ENCODE data around the gene ZNF488. TPM values are rescaled to one million over a fixed set of nuclear protein-coding genes. Genes with fewer than 3 reads are reported as not detected.

ZNF488 gene
- total RNA-seq, 4 donors from 2014 or later, result 0.21 TPM; not detected in 2

DNA sequence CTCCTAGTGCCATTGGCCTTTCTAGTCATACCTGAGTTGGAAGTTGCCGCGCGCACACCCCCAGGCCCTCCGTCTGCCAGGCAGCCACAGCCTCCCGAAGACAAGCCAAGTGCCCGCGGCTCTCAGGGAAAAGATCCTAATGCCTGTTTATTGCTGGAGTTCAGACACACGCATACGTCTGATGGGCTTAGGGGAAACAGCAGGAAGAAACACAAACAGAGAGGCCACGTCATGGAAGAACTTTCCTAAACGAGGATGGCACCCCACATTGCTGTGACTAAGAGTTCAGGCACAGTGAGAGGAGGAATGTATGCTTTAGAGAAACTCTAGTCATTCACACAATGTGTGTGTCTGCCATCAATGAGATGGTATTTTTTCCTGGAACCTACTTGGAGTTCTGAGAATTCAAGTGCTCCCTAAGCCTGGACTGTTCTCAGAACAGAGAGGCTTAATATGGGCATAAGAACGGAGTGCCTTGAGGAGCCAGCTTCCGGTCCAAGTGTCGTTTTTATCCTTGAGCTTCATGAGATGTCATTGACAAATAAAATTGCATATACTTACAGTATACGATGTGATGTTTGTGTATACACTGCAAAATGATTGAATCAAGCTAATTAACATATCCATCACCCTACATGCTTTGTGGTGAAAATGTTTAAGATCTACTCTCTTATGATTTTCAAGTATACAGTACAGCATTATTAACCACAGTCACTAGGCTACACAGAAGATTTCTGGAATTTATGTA lies 47.5 kb downstream of the ZNF488 start:
- H3K27me3 ChIP-seq, result no peaks in the 10 kb centered on the region
- no peak for DNase-seq
- peak overlapping the region in 1 of 2 donors; percentile 3 for H3K27ac ChIP-seq
- H3K9me3 ChIP-seq, result no peaks in the 10 kb centered on the region
- no peak overlapping the region for H3K4me3 ChIP-seq
- no peak for TF ChIP-seq POLR2A (IDR thresholded peaks at IDR 0.05)
- TF ChIP-seq, protein P1, sequence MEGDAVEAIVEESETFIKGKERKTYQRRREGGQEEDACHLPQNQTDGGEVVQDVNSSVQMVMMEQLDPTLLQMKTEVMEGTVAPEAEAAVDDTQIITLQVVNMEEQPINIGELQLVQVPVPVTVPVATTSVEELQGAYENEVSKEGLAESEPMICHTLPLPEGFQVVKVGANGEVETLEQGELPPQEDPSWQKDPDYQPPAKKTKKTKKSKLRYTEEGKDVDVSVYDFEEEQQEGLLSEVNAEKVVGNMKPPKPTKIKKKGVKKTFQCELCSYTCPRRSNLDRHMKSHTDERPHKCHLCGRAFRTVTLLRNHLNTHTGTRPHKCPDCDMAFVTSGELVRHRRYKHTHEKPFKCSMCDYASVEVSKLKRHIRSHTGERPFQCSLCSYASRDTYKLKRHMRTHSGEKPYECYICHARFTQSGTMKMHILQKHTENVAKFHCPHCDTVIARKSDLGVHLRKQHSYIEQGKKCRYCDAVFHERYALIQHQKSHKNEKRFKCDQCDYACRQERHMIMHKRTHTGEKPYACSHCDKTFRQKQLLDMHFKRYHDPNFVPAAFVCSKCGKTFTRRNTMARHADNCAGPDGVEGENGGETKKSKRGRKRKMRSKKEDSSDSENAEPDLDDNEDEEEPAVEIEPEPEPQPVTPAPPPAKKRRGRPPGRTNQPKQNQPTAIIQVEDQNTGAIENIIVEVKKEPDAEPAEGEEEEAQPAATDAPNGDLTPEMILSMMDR (IDR thresholded peaks at IDR 0.05), result no peak
- no peaks in the 10 kb centered on the region for H3K4me1 ChIP-seq
- intact Hi-C loops (cut with DNase I; ENCODE audit: low total_unique reads), result no loop called here
- no peaks in the 10 kb centered on the region for H3K36me3 ChIP-seq

DNA sequence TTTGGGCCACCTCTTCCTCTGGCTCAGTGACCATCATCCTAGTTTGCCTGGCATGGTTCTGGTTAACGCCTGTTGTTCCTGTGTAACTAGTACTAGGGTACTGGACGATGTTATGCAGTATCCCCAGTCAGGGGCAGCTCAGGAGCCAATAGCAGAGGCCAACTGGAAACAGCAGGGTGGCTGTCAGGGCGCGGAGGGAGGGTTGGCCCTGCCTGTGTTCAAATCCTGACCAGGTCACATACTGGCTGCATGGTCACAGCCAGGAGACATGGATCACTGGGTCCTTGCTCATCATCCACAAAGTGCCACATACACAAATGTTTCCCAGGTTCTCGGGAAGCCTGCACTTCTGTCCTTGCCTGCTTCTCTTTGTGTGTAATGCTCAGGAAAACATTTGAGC lies 48.2 kb downstream of the ZNF488 start:
- DNase-seq, result no peak
- H3K4me1 ChIP-seq, result no peaks in the 10 kb centered on the region

DNA sequence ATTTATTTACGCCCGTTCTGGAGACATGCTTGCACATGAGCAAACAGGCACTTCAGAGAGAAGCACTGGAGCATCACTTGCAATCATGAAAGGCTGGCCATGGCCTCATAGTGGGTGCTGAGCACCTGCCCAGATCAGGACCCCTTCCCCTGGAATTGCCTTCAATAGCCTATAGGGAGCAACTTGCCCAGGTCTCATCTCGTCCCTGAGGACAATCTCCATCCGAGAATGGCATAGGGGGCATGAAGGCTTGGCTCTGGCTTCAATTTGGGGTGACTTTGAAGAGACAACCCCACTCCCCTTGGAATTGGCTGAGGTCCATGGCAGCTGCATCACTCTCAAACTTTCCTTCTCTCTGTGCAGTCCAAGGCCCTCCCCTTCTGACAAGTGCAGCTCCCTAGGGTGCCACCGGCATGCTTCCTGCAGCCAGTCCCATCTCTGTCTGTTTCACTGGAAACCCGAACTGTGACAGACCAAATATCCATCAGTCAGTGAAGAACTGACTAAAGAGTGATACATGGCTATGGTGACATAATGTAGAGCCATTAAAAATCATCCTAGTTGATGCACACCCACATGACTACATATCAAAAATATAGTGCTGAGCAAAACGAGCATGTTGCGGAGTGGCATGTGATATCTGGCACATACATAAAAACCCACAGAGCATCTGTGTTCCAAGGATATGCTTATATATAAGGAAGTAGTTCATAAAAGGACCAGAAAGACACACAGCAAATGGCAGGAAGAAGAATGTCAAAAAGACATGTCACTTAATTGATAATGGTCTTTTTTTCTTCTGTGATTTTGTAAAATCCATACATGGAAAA lies 49.4 kb downstream of the ZNF488 start:
- Histone ChIP-seq H3K36me3 (no peaks in the 10 kb centered on the region), H3K9me3 (no peaks in the 10 kb centered on the region), H3K27me3 (no peaks in the 10 kb centered on the region), H3K4me3 (no peak overlapping the region), H3K27ac (no peak overlapping the region), H3K4me1 (no peaks in the 10 kb centered on the region)
- TF ChIP-seq POLR2A (IDR thresholded peaks at IDR 0.05), result no peak
- TF ChIP-seq, protein P1 (IDR thresholded peaks at IDR 0.05), result no peak
- intact Hi-C loops (cut with DNase I; ENCODE audit: low total_unique reads), result no loop called here
- no peak for DNase-seq

More for the DNA sequence above, 48.2 kb downstream of the ZNF488 start:
- Histone ChIP-seq H3K4me3 (no peak overlapping the region), H3K27me3 (no peaks in the 10 kb centered on the region), H3K9me3 (no peaks in the 10 kb centered on the region), H3K27ac (no peak overlapping the region), H3K36me3 (no peaks in the 10 kb centered on the region)
- TF ChIP-seq POLR2A (IDR thresholded peaks at IDR 0.05), result no peak
- TF ChIP-seq, protein P1 (IDR thresholded peaks at IDR 0.05), result no peak
- intact Hi-C loops (cut with DNase I; ENCODE audit: low total_unique reads), result no loop called here

DNA sequence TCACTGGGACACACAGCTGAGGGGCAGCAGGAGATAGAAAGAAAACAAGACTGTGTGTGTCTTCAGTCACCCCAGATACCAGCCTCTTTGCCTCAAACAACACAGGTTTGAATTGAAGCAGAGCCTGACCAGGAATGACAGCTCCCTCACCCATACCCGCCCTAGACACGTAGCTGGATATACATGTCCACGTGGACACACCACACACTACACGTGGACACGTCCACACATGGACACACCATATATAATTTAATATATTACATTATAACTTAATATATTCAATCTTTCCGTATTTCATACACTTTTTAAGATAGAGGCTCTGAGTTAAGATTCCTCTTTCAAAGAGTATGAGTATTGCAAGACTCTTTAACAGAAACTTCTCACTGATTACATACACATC lies 50.6 kb downstream of the ZNF488 start:
- no peak overlapping the region for H3K4me3 ChIP-seq
- TF ChIP-seq, protein P1 (IDR thresholded peaks at IDR 0.05), result no peak
- no peak for TF ChIP-seq POLR2A (IDR thresholded peaks at IDR 0.05)
- H3K9me3 ChIP-seq, result no peaks in the 10 kb centered on the region
- H3K4me1 ChIP-seq, result no peaks in the 10 kb centered on the region
- intact Hi-C loops (cut with DNase I; ENCODE audit: low total_unique reads), result no loop called here
- no peaks in the 10 kb centered on the region for H3K27me3 ChIP-seq
- DNase-seq, result no peak
- no peaks in the 10 kb centered on the region for H3K36me3 ChIP-seq
- no peak overlapping the region for H3K27ac ChIP-seq

DNA sequence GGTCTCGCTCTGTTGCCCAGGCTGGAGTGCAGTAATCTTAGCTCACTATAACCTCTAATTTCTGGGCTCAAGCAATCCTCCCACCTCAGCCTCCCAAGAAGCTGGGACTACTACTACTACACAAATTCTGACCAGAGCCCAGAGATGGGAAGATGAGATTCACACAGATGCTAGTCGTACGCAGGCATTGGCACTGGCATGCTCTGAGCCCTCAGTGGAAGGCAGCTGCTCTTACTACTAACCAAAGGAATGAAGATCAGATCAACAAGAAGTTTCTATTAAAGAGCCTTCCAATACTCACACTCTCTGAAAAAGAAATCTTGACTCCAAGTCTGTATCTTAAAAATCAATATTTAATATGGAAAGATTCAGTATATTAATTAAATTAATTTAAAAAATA lies 51.1 kb downstream of the ZNF488 start:
- Histone ChIP-seq H3K27ac (no peak overlapping the region), H3K27me3 (no peaks in the 10 kb centered on the region), H3K4me3 (no peak overlapping the region), H3K9me3 (no peaks in the 10 kb centered on the region), H3K36me3 (no peaks in the 10 kb centered on the region), H3K4me1 (no peaks in the 10 kb centered on the region)
- intact Hi-C loops (cut with DNase I; ENCODE audit: low total_unique reads), result no loop called here
- TF ChIP-seq POLR2A (IDR thresholded peaks at IDR 0.05), result no peak
- TF ChIP-seq, protein P1 (IDR thresholded peaks at IDR 0.05), result no peak
- DNase-seq, result no peak
